GM12878 (cell line): Measurements from ENCODE around the gene FCN2. TPM values are rescaled to one million over a fixed set of nuclear protein-coding genes. Genes with fewer than 3 reads are reported as not detected.

Experiments
- CTCF ChIP-seq, 3 experiments: IDR thresholded peaks in 2 of 3; conservative IDR thresholded peaks in 1 of 3; 2 replicates each; pipeline ENCODE4 v1.5.1; 2011; ENCODE audit warnings: low read depth in 3 of 3, low read length in 3 of 3, mild to moderate bottlenecking in 3 of 3, control low read depth in 2 of 3, moderate library complexity in 2 of 3, inconsistent platforms in 1 of 3, mixed read lengths in 1 of 3; ENCODE audit not compliant: control insufficient read depth in 2 of 3, insufficient read depth in 1 of 3; ENCODE audit errors: extremely low read depth in 1 of 3
- E4F1 ChIP-seq: fragments of 450-650 bp; IDR thresholded peaks from 2 replicates; pipeline ENCODE4 v1.6.1; 2018; ENCODE audit warnings: borderline replicate concordance, mild to moderate bottlenecking; ENCODE audit not compliant: partially characterized antibody
- EED ChIP-seq: sonication (generic); IDR thresholded peaks from 2 replicates; pipeline ENCODE4 v1.6.1; 2016; ENCODE audit warnings: antibody characterized with exemption, low read depth
- GABPA ChIP-seq: IDR thresholded peaks from 2 replicates; pipeline ENCODE4 v1.6.1; 2014; ENCODE audit warnings: antibody characterized with exemption, low read depth, mild to moderate bottlenecking, inconsistent platforms
- HCFC1 ChIP-seq: fragments of 150-350 bp; IDR thresholded peaks from 2 replicates; pipeline ENCODE4 v1.6.1; 2014; ENCODE audit warnings: low read length
- HDGF ChIP-seq: fragments of 450-650 bp; IDR thresholded peaks from 2 replicates; pipeline ENCODE4 v1.6.1; 2016; ENCODE audit warnings: antibody characterized with exemption
- MEF2A ChIP-seq: IDR thresholded peaks from 2 replicates; pipeline ENCODE4 v1.6.1; 2011; ENCODE audit warnings: low read depth, mild to moderate bottlenecking, low read length, moderate library complexity; ENCODE audit not compliant: insufficient read depth
- MYB ChIP-seq: fragments of 150-350 bp; IDR thresholded peaks from 2 replicates; pipeline ENCODE4 v1.6.1; 2014; ENCODE audit warnings: mild to moderate bottlenecking, low read depth, low read length, borderline replicate concordance
- PML ChIP-seq: IDR thresholded peaks from 2 replicates; pipeline ENCODE4 v1.6.1; 2012; ENCODE audit warnings: low read length, inconsistent platforms
- POLR2AphosphoS5 ChIP-seq: IDR thresholded peaks from 2 replicates; pipeline ENCODE4 v1.6.1; 2011; ENCODE audit warnings: mild to moderate bottlenecking, low read length, inconsistent platforms
- POU2F2 ChIP-seq: IDR thresholded peaks from 3 replicates; pipeline ENCODE4 v1.6.1; 2011; ENCODE audit warnings: low read depth, mild to moderate bottlenecking, low read length, borderline replicate concordance
- polyA plus RNA-seq, 11 experiments: library from polyadenylated mRNA; depleted of rRNA in 4 of 11; unstranded in 6 of 11; stranded (reverse) in 5 of 11; fragments of >200 nt; fragmentation: Nextera tagmentation in 4 of 11; fragmentation: Illumina TruSeq in 1 of 11; extraction: Ambion mirVana in 4 of 11; extraction: Trizol in 1 of 11; gene quantifications; 1 replicate in 1 of 11; 2 replicates in 10 of 11; pipeline versions ENCODE4 v1.2.1 to v1.2.3, GENCODE V29; 2011 to 2016; ENCODE audit warnings: inconsistent platforms in 2 of 11, missing spikeins in 2 of 11, low read depth in 1 of 11
- total RNA-seq, 4 experiments: library from RNA; depleted of rRNA in 3 of 4; stranded (reverse); fragments of >200 nt in 3 of 4; fragmentation: Illumina TruSeq in 1 of 4; extraction: Trizol in 1 of 4; gene quantifications; 2 replicates each; pipeline versions ENCODE4 v1.2.1 to v1.2.3, GENCODE V29; 2013 to 2021
- TF ChIP-seq, protein P1 (sequence below): fragments of 450-650 bp; formaldehyde crosslinking; IDR thresholded peaks from 2 replicates; pipeline ENCODE4 v1.4.0; 2022; ENCODE audit warnings: mild to moderate bottlenecking, moderate library complexity
- TF ChIP-seq, protein P2 (sequence below): IDR thresholded peaks from 2 replicates; pipeline ENCODE4 v1.6.1; 2012; ENCODE audit warnings: low read length, inconsistent platforms
- TF ChIP-seq, protein P3 (sequence below): fragments of 450-650 bp; IDR thresholded peaks from 2 replicates; pipeline ENCODE4 v1.6.1; 2017; ENCODE audit warnings: mild to moderate bottlenecking, moderate library complexity

Gene FCN2
- total and polyA plus RNA-seq, 10 of the 15 experiments (the other 5 are each of a cell fraction or from before 2014, with no cell fraction given) = not detected

GRCh38 chr9:134936346-134937163 lies 55.9 kb downstream of the FCN2 start (continued):
- TF ChIP-seq HDGF = no peak
- TF ChIP-seq PML = no peak
- TF ChIP-seq E4F1 = no peak
- TF ChIP-seq MEF2A = peak; percentile 57; the same call in 1 of the 2 replicates
- no peak for TF ChIP-seq GABPA
- TF ChIP-seq CTCF (IDR thresholded peaks at IDR 0.05 in 2 of 3, conservative IDR thresholded peaks at IDR 0.05 in 1 of 3; ENCODE audit: control insufficient read depth in 2 of 3, extremely low read depth in 1 of 3, insufficient read depth in 1 of 3, low read depth in 3 of 3, low read length in 3 of 3) = no peak
- peak; percentile 98 for TF ChIP-seq POU2F2
- peak; percentile 93 for TF ChIP-seq EED
- TF ChIP-seq, protein P1, sequence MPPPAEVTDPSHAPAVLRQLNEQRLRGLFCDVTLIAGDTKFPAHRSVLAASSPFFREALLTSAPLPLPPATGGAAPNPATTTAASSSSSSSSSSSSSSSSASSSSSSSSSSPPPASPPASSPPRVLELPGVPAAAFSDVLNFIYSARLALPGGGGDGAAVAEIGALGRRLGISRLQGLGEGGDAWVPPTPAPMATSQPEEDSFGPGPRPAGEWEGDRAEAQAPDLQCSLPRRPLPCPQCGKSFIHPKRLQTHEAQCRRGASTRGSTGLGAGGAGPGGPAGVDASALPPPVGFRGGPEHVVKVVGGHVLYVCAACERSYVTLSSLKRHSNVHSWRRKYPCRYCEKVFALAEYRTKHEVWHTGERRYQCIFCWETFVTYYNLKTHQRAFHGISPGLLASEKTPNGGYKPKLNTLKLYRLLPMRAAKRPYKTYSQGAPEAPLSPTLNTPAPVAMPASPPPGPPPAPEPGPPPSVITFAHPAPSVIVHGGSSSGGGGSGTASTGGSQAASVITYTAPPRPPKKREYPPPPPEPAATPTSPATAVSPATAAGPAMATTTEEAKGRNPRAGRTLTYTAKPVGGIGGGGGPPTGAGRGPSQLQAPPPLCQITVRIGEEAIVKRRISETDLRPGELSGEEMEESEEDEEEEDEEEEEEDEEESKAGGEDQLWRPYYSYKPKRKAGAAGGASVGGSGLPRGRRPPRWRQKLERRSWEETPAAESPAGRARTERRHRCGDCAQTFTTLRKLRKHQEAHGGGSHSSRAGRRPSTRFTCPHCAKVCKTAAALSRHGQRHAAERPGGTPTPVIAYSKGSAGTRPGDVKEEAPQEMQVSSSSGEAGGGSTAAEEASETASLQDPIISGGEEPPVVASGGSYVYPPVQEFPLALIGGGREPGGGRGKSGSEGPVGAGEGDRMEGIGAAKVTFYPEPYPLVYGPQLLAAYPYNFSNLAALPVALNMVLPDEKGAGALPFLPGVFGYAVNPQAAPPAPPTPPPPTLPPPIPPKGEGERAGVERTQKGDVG (CRISPR knock-in tag) = no peak
- no peak for TF ChIP-seq POLR2AphosphoS5
- no peak for TF ChIP-seq MYB
- TF ChIP-seq, protein P2, sequence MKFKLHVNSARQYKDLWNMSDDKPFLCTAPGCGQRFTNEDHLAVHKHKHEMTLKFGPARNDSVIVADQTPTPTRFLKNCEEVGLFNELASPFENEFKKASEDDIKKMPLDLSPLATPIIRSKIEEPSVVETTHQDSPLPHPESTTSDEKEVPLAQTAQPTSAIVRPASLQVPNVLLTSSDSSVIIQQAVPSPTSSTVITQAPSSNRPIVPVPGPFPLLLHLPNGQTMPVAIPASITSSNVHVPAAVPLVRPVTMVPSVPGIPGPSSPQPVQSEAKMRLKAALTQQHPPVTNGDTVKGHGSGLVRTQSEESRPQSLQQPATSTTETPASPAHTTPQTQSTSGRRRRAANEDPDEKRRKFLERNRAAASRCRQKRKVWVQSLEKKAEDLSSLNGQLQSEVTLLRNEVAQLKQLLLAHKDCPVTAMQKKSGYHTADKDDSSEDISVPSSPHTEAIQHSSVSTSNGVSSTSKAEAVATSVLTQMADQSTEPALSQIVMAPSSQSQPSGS = peak; percentile 59; the same call in 1 of the 2 replicates
- no peak for TF ChIP-seq HCFC1
- TF ChIP-seq, protein P3, sequence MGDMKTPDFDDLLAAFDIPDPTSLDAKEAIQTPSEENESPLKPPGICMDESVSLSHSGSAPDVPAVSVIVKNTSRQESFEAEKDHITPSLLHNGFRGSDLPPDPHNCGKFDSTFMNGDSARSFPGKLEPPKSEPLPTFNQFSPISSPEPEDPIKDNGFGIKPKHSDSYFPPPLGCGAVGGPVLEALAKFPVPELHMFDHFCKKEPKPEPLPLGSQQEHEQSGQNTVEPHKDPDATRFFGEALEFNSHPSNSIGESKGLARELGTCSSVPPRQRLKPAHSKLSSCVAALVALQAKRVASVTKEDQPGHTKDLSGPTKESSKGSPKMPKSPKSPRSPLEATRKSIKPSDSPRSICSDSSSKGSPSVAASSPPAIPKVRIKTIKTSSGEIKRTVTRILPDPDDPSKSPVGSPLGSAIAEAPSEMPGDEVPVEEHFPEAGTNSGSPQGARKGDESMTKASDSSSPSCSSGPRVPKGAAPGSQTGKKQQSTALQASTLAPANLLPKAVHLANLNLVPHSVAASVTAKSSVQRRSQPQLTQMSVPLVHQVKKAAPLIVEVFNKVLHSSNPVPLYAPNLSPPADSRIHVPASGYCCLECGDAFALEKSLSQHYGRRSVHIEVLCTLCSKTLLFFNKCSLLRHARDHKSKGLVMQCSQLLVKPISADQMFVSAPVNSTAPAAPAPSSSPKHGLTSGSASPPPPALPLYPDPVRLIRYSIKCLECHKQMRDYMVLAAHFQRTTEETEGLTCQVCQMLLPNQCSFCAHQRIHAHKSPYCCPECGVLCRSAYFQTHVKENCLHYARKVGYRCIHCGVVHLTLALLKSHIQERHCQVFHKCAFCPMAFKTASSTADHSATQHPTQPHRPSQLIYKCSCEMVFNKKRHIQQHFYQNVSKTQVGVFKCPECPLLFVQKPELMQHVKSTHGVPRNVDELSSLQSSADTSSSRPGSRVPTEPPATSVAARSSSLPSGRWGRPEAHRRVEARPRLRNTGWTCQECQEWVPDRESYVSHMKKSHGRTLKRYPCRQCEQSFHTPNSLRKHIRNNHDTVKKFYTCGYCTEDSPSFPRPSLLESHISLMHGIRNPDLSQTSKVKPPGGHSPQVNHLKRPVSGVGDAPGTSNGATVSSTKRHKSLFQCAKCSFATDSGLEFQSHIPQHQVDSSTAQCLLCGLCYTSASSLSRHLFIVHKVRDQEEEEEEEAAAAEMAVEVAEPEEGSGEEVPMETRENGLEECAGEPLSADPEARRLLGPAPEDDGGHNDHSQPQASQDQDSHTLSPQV = no peak
